ENCODE measurements around the gene CUX1.

DNA sequence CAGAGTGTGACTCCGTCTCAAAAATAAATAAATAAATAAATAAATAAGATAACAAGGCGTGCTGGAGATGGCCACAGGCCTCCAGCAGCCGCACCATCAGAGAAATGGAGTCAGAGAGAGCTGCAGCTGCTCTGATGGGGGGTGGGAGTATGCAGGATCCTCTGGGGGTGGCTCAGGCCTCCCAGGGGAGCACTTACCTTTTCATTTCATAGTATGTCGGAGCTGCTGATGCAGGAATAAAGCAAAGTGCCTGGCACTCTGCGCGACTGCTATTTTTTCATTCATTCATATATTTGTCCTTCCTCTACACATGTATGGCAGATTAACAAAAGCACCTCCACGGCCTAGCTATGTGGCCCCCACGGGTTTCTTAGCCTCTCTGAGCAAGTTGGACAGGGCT, 175.9 kb downstream of the CUX1 start:
- TF ChIP-seq, protein P1, sequence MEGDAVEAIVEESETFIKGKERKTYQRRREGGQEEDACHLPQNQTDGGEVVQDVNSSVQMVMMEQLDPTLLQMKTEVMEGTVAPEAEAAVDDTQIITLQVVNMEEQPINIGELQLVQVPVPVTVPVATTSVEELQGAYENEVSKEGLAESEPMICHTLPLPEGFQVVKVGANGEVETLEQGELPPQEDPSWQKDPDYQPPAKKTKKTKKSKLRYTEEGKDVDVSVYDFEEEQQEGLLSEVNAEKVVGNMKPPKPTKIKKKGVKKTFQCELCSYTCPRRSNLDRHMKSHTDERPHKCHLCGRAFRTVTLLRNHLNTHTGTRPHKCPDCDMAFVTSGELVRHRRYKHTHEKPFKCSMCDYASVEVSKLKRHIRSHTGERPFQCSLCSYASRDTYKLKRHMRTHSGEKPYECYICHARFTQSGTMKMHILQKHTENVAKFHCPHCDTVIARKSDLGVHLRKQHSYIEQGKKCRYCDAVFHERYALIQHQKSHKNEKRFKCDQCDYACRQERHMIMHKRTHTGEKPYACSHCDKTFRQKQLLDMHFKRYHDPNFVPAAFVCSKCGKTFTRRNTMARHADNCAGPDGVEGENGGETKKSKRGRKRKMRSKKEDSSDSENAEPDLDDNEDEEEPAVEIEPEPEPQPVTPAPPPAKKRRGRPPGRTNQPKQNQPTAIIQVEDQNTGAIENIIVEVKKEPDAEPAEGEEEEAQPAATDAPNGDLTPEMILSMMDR (conservative IDR thresholded peaks at IDR 0.05; ENCODE audit: low read depth, low read length): no peak
- TF ChIP-seq EZH2 (IDR thresholded peaks at IDR 0.05; ENCODE audit: low read length, unreplicated experiment): no peak
